ENCODE measurements around the gene OSCAR.

The OSCAR gene

GRCh38 chr19:54095136-54095858 is 5.3 kb downstream of the OSCAR start:
- DNase-seq (ENCODE audit: low read depth in 3 of 3, low spot score in 1 of 3) = no peak

- no peak for DNase-seq (ENCODE audit: low read depth in 3 of 3, low spot score in 1 of 3)
Measured at GRCh38 chr19:54094426-54095000, 6.1 kb downstream of the OSCAR start.

GRCh38 chr19:54084410-54084809 is 16.2 kb downstream of the OSCAR start:
- no peak for DNase-seq (ENCODE audit: low read depth in 3 of 3, low spot score in 1 of 3)

- no peak for DNase-seq (ENCODE audit: low read depth in 3 of 3, low spot score in 1 of 3)
Measured at GRCh38 chr19:54081032-54081431, 19.6 kb downstream of the OSCAR start, which contains the start of gene TARM1. TSS of gene TARM1 (minus strand) at chr19:54081365. CDS start at chr19:54081340, 25 bp downstream.

GRCh38 chr19:54077334-54077733 is 23.3 kb downstream of the OSCAR start:
- DNase-seq (ENCODE audit: low read depth in 3 of 3, low spot score in 1 of 3) = no peak

GRCh38 chr19:54074851-54075250 is 25.8 kb downstream of the OSCAR start:
- no peak for DNase-seq (ENCODE audit: low read depth in 3 of 3, low spot score in 1 of 3)

- DNase-seq (ENCODE audit: low read depth in 3 of 3, low spot score in 1 of 3) = no peak
Measured at GRCh38 chr19:54073829-54074228, 26.8 kb downstream of the OSCAR start.

GRCh38 chr19:54069470-54069869 is 31.1 kb downstream of the OSCAR start:
- DNase-seq (ENCODE audit: low read depth in 3 of 3, low spot score in 1 of 3) = no peak

GRCh38 chr19:54063350-54064116 is 37.1 kb downstream of the OSCAR start, which contains the start of gene VSTM1:
TSS of gene VSTM1 (minus strand) at chr19:54063897. CDS start at chr19:54063777, 120 bp downstream.
- DNase-seq (ENCODE audit: low read depth in 3 of 3, low spot score in 1 of 3) = no peak

GRCh38 chr19:54062643-54063042 is 38.0 kb downstream of the OSCAR start:
- DNase-seq (ENCODE audit: low read depth in 3 of 3, low spot score in 1 of 3) = no peak

- no peak for DNase-seq (ENCODE audit: low read depth in 3 of 3, low spot score in 1 of 3)
Measured at GRCh38 chr19:54047616-54048015, 53.0 kb downstream of the OSCAR start.

- DNase-seq (ENCODE audit: low read depth in 3 of 3, low spot score in 1 of 3) = no peak
Measured at GRCh38 chr19:54045771-54046170, 54.8 kb downstream of the OSCAR start.

All from stimulated activated CD4-positive, alpha-beta T cell treated with anti-CD3 and anti-CD28 coated beads, TNF-alpha, amount 100 ng/mL, for 1 hour (primary cell).